NB4 (cell line): ENCODE measurements around the gene PPP1R3G.

ENCODE experiments used
- CTCF ChIP-seq: IDR thresholded peaks from one replicate; pipeline ENCODE4 v1.5.1; 2012; ENCODE audit warnings: low read depth, low read length
- POLR2A ChIP-seq: IDR thresholded peaks from 2 replicates; pipeline ENCODE4 v1.6.1; 2011; ENCODE audit warnings: mild to moderate bottlenecking; ENCODE audit not compliant: insufficient read length; ENCODE audit errors: extremely low read depth
- TF ChIP-seq, protein P1 (sequence below): IDR thresholded peaks from 2 replicates; pipeline ENCODE4 v1.6.1; 2011; ENCODE audit warnings: low read depth, low read length

DNA sequence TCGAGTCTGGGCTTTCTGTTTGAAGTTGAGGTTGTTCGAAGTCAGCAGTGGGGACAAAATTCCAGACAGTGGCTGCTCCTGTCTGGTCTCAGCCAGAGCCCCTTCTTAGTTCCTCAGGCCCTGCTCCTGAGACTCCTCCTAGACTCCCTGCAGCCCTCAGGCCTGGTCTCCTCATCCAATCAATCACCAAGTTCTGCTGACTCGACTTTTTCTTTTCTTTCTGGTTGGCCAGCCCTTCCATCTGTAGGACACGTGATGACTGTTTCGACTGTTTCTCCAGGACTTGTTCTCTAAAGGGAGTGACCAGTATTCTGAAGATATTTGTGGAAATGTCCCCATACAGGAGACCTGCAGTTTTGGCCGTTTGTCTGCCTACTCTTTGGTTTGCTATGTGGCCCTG, 19.5 kb downstream of the PPP1R3G start:
- TF ChIP-seq CTCF (no peak), POLR2A (no peak)
- TF ChIP-seq, protein P1, sequence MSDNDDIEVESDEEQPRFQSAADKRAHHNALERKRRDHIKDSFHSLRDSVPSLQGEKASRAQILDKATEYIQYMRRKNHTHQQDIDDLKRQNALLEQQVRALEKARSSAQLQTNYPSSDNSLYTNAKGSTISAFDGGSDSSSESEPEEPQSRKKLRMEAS, result no peak
